Glomerular visceral epithelial cell (primary cell): Measurements from ENCODE around the gene SGSH.
"Not testable (repeated sequence)": the region's sequence is repeated elsewhere in the genome, so short reads cannot be mapped to it uniquely, and the experiment has no call there.

Source experiments
- DNase-seq: peaks from one replicate; pipeline ENCODE4 v3.0.0-alpha.2; 2016; ENCODE audit errors: extremely low spot score

Gene SGSH

GRCh38 chr17:80210348-80211108, 9.6 kb downstream of the SGSH start:
- DNase-seq: no peak

GRCh38 chr17:80209765-80210164, 10.4 kb downstream of the SGSH start:
- no peak for DNase-seq

- no peak for DNase-seq
These were observed 12.1 kb downstream of the SGSH start for GRCh38 chr17:80208050-80208449.

- DNase-seq: no peak
These were observed 14.3 kb downstream of the SGSH start for GRCh38 chr17:80205811-80206210.

- no peak for DNase-seq
These were observed 15.3 kb downstream of the SGSH start for GRCh38 chr17:80204626-80205468.

GRCh38 chr17:80203471-80203963, 16.6 kb downstream of the SGSH start:
- no peak for DNase-seq

- DNase-seq: no peak
These were observed 17.9 kb downstream of the SGSH start for GRCh38 chr17:80202197-80202596.

- no peak for DNase-seq
These were observed 18.7 kb downstream of the SGSH start for GRCh38 chr17:80201446-80201845.

GRCh38 chr17:80199295-80199694, 20.8 kb downstream of the SGSH start:
- not testable (repeated sequence) for DNase-seq

- no peak for DNase-seq
These were observed 21.9 kb downstream of the SGSH start for GRCh38 chr17:80198144-80198661.

- no peak for DNase-seq
These were observed 23.5 kb downstream of the SGSH start for GRCh38 chr17:80196652-80197051.

- no peak for DNase-seq
These were observed 24.2 kb downstream of the SGSH start for GRCh38 chr17:80195671-80196529.

GRCh38 chr17:80195141-80195540, 25.0 kb downstream of the SGSH start:
- no peak for DNase-seq

- no peak for DNase-seq
These were observed 28.1 kb downstream of the SGSH start for GRCh38 chr17:80191865-80192661.

GRCh38 chr17:80191192-80191591, 28.9 kb downstream of the SGSH start:
- no peak for DNase-seq

GRCh38 chr17:80190716-80191115, 29.4 kb downstream of the SGSH start:
- DNase-seq: no peak

- no peak for DNase-seq
These were observed 30.5 kb downstream of the SGSH start for GRCh38 chr17:80189611-80190010.

GRCh38 chr17:80187515-80187941, 32.6 kb downstream of the SGSH start:
- DNase-seq: no peak

GRCh38 chr17:80187090-80187489, 33.0 kb downstream of the SGSH start:
- DNase-seq: no peak

GRCh38 chr17:80185968-80186367, 34.2 kb downstream of the SGSH start:
- DNase-seq: no peak

GRCh38 chr17:80184423-80184714, 35.8 kb downstream of the SGSH start:
- DNase-seq: no peak
